Stimulated activated CD8-positive, alpha-beta memory T cell treated with anti-CD3 and anti-CD28 coated beads, Interleukin-4, amount 100 ng/mL, for 24 hours (primary cell): ENCODE data around the gene CYP24A1.
"Not testable (repeated sequence)": the region's sequence is repeated elsewhere in the genome, so short reads cannot be mapped to it uniquely, and the experiment has no call there.

Source experiments
- DNase-seq: peaks from one replicate; pipeline ENCODE4 v3.0.0-alpha.2; 2020; ENCODE audit warnings: low read depth

CYP24A1 gene

GRCh38 chr20:54133434-54134427 lies 40.1 kb downstream of the CYP24A1 start:
- DNase-seq: no peak

GRCh38 chr20:54132612-54133433 lies 41.0 kb downstream of the CYP24A1 start:
- no peak for DNase-seq

- no peak for DNase-seq
Measured at GRCh38 chr20:54131675-54132611, 41.8 kb downstream of the CYP24A1 start.

GRCh38 chr20:54131125-54131524 lies 42.7 kb downstream of the CYP24A1 start:
- not testable (repeated sequence) for DNase-seq

DNA sequence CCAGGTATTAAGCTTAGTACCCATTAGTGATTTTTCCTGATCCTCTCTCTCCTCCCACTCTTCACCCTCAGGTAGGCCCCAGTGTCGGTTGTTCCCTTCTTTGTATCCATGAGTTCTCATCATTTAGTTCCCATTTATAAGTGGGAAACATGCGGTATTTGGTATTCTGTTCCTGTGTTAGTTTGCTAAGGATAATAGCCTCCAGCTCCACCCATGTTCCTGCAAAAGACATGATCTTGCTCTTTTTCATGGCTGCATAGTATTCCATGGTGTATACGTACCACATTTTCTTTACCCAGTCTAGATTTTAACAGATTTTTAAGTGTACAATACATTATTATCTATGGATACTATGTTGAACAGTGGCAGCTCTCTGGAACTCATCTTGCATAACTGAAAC lies 44.4 kb downstream of the CYP24A1 start:
- no peak for DNase-seq

DNA sequence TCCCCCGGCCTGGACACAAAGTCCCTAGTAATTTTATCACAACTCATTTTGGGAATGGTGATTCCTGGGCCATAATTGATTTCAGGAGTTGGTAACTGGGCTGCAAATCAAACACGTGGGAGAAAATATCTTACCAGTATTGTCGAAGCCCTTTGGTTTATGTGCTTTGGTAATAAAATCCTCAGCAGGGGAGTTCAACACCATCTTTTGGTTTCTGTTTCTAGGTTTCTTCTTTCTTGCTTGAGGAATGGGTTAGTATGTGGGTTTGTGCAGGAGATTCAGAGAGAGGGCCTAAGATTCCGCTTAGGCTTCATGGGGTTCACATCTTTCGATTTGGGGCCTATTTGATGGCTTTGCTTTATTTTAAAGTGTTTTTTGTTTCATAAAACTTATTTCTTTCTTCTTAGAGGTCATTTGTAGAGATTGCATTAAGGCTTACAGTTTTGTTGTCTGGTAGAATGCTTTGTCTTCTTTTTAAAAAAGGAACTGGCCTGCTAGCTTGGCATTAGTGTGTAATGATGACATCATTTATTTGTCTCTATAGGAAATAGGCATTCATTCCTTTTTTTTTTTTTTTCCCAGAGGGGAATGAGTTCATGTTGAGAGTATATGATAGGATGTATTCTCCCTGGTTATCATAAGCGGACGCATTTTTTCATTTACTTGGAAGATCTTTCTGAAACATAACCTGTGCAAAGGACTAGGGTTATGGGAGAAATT lies 45.8 kb downstream of the CYP24A1 start:
- no peak for DNase-seq

- DNase-seq: no peak
Measured at GRCh38 chr20:54126806-54127655, 46.8 kb downstream of the CYP24A1 start.

DNA sequence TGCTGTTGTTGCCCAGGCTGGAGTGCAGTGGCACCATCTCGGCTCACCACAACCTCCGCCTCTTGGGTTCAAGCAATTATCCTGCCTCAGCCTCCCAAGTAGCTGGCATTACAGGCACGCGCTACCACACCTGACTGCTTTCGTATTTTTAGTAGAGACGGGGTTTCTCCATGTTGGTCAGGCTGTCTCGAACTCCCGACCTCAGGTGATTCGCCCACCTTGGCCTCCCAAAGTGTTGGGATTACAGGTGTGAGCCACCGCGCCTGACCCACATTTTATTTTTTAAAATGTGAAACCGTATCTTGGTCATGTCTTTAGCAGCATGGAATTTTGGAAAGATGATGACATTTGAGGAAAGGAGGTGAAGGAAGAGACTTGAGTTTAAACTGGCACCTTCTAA lies 47.5 kb downstream of the CYP24A1 start:
- not testable (repeated sequence) for DNase-seq

- no peak for DNase-seq
Measured at GRCh38 chr20:54123587-54124180, 50.1 kb downstream of the CYP24A1 start.

DNA sequence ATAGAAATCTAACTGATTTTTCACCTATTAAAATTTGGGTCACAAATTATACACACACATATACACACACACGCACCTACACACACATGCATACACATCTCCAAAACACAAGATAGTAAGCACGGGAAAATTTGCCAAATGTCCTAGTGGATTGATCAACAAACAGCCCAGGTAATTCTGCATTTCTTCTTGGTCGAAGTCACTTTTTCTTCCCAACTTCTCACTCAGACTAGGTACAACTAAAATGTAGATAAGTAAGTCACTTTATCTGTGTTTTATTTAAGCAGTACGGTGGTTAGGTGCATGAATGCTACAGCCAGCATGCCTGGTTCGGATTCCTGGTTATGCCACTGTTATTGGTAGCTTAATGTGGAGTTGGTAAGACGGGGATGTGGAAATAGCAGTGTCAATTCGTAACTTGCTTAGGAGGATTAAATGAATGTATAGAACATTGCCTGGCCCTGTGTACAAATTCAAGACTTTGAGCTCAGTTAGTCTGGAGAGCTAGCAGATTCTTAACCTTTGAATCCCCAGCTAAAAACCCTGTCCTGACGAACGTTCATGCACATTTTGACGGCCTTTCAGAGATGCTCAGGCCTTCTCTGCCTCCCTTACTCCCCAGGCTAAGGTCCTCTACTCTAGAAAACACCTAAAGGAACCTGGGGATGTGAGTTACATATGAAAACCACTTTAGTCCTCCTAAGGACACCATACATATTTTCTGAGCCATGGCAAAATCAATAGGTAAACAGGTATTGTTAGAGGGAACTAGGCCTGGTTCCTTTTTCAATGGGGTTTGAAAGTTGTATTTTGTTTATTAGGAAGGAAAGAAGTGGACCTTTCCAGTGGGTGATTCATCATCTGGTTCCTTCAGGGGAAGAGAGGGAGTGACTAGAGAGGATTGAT lies 50.9 kb downstream of the CYP24A1 start:
- DNase-seq: no peak

- no peak for DNase-seq
Measured at GRCh38 chr20:54122189-54122588, 51.6 kb downstream of the CYP24A1 start.

DNA sequence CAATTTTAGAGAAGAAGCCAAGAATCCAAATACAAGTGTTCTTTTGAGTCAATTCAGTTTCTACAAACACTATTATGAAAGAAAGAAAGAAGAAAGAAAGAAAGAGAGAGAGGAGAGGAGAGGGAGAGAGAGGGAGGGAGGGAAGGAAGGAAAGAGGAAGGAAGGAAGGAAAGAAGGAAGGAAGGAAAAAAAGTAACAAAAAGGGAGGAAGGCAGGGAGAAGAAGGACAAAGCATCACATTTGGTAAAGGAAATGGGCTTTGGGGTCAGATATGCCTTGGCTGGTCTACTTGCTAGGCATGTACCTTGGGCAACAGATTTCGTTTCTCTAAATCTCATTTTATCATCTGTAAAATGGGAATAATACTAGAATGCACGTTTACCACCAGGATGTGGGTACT lies 54.0 kb downstream of the CYP24A1 start:
- no peak for DNase-seq

DNA sequence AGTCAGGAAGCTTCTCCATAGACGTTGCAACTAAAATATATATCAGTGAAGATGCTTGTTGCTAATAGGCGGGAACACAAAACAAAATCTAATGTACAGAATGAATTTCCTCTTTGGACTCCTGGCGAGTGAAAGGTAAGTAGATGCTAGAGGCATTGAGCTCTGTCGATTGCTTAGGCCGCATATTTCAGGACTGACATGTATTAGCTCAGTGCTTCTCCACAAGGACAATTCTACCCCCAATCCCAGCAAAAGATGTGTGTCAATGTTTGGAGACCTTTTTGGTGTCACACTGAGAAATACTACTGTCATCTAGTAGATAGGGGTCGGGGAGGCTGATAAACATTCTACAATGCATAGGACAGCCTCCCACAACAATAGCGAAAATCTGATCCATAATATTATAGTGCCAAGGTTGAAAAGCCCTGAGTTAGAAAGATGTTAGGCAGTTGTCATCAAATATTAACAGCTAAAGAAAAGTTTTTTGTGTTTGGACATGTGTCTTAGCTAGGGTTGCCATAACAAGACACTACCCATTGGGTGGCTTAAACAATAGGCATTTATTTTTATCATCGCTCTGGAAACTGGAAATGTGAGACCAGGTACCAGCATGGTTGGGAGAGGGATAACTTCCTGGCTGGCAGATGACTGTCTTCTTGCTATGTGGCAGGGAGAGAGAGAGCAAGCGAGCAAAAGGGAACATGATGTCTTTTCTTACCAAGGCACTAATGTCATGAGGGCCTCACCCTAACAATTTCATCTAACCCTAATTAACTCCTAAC lies 55.4 kb downstream of the CYP24A1 start:
- DNase-seq: no peak

GRCh38 chr20:54116550-54117235 lies 57.1 kb downstream of the CYP24A1 start:
- DNase-seq: no peak

DNA sequence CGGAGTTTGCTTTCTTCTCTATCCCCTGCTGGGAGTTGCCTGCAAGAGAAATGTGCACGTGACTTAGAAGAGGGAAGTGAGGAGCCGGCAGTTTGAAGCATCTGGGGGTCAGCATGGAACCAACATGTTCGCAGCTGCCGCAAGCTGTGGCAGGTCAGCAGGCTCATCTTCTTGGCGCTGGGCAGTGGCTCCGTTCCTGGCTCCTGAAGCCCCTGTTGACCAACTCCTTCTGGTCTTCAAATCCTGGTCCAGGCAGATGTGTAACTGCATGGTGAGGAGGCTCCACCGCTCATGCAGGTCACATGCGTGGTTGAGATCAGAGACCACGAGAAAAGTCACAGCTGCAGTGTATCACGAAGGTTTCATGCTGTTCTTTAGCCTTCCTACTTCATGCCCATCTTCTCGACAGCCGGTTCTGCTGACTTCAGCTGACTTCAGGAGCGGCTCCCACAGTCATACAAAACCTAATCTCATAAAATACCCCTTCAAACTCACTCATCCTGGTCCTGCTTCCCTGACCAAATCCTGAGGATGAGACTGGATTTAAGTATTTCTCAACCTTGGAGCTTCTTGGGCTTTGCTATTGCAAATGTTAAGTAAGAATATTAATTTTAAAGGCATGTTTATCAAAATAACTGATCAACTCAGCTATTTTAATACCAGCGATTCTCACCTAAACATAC lies 58.5 kb downstream of the CYP24A1 start:
- DNase-seq: no peak

DNA sequence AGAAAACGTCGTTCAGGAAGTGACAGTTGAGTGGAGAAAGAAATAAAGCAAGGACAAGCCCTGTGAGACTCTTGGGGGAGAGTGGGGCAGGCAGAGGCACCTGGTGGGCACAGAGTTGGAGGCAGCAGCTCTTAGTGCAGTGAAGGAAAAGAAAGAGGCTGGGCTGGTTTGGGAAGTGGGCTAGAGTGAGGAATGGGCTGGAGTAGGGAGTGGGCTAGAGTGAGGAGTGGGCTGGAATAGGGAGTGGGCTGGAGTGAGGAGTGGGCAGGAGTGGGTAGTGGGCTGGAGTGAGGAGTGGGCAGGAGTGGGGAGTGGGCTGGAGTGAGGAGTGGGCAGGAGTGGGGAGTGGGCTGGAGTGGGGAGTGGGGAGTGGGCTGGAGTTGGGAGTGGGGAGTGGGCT lies 59.7 kb downstream of the CYP24A1 start:
- DNase-seq: no peak

GRCh38 chr20:54113566-54113965 lies 60.2 kb downstream of the CYP24A1 start:
- DNase-seq: no peak
